ENCODE results near the gene PIM3. TPM values are rescaled to one million over a fixed set of nuclear protein-coding genes. Genes with fewer than 3 reads are reported as not detected.

PIM3 gene
- total RNA-seq, 1 donor from 2014 or later = 94.7 TPM

- TF ChIP-seq CTCF (IDR thresholded peaks at IDR 0.05) = no peak
- Histone ChIP-seq H3K27ac (no peak overlapping the region), H3K27me3 (ENCODE audit: low read depth) (peaks cover 72% of the 10 kb centered on the region), H3K9me3 (no peaks in the 10 kb centered on the region), H3K36me3 (no peaks in the 10 kb centered on the region), H3K4me3 (no peak overlapping the region), H3K4me1 (peaks cover 11% of the 10 kb centered on the region)
- ATAC-seq = peak; percentile 36 to 59
- peak; percentile 53 for DNase-seq
- intact Hi-C loops (cut with DNase I) = no loop called here
These were observed 51.1 kb downstream of the PIM3 start for GRCh38 chr22:50011447-50012210.

GRCh38 chr22:50012211-50013181, 51.9 kb downstream of the PIM3 start, which contains the start of gene IL17REL:
Gene IL17REL, minus strand, starts transcription at chr22:50012765. Its CDS starts 119 bp downstream, at chr22:50012646.
- Histone ChIP-seq H3K9me3 (no peaks in the 10 kb centered on the region), H3K36me3 (no peaks in the 10 kb centered on the region), H3K4me3 (no peak within 1 kb of the TSS), H3K27ac (no peak within 1 kb of the TSS), H3K4me1 (peaks cover 11% of the 10 kb centered on the region), H3K27me3 (ENCODE audit: low read depth) (peaks cover 81% of the 10 kb centered on the region)
- no peak for TF ChIP-seq CTCF (IDR thresholded peaks at IDR 0.05)
- DNase-seq (no peak), ATAC-seq (no peak)
- intact Hi-C loops (cut with DNase I) = no loop called here

Small RNA genes lying within 50 kb of the gene (microRNA-seq; reads per million reads assigned to microRNA genes)
- gene MIR6821 (ENCODE audit: borderline number of aligned reads) = not detected

Other genes starting within 250 kb of the PIM3 start
- gene BRD1, start 132.9 kb upstream of the PIM3 start, total RNA-seq = 37.4 TPM
- 12.7 TPM for gene ZBED4, start 106.9 kb upstream of the PIM3 start, total RNA-seq
- gene ALG12, start 42.3 kb upstream of the PIM3 start, total RNA-seq = 25.9 TPM
- gene CRELD2, start 42.1 kb upstream of the PIM3 start, total RNA-seq = 42.7 TPM
- gene IL17REL, start 52.0 kb downstream of the PIM3 start, total RNA-seq = 0.09 TPM
- not detected for gene TTLL8, start 97.5 kb downstream of the PIM3 start, total RNA-seq
- 3.2 TPM for gene MLC1, start 124.7 kb downstream of the PIM3 start, total RNA-seq
- gene MOV10L1, start 129.2 kb downstream of the PIM3 start, total RNA-seq = 0.56 TPM
- gene PANX2, start 210.0 kb downstream of the PIM3 start, total RNA-seq = 2.5 TPM
- gene TRABD, start 225.1 kb downstream of the PIM3 start, total RNA-seq = 43.7 TPM
- gene SELENOO, start 240.2 kb downstream of the PIM3 start, total RNA-seq = 18.7 TPM

Data from lower lobe of right lung (tissue), 2 donors.